ENCODE data around the gene RGS12. TPM values are rescaled to one million over a fixed set of nuclear protein-coding genes. Genes with fewer than 3 reads are reported as not detected.

The RGS12 gene
- total and polyA plus RNA-seq, 10 donors, result 7.5 to 36.2 (median 20.1) TPM

- Histone ChIP-seq H3K4me1 (no peaks in the 10 kb centered on the region), H3K9me3 (peaks cover 0 to 11% (median 7%) of the 10 kb centered on the region in 8 donors), H3K4me3 (no peak overlapping the region), H3K27me3 (replicated peaks in 1 of 7) (no peaks in the 10 kb centered on the region), H3K27ac (no peak overlapping the region), H3K36me3 (no peaks in the 10 kb centered on the region)
- intact Hi-C loops (cut with DNase I; ENCODE audit: low total_unique reads), result no loop called here
- 82 to 96% (median 89%) methylated on average over 14 of the region's 14 CpGs for WGBS, 5 donors
- no peak for TF ChIP-seq POLR2AphosphoS5 (IDR thresholded peaks at IDR 0.05)
- TF ChIP-seq CTCF (IDR thresholded peaks at IDR 0.05 in 8 of 11, conservative IDR thresholded peaks at IDR 0.05 in 3 of 11), result no peak
- no peak for TF ChIP-seq POLR2A (IDR thresholded peaks at IDR 0.05)
- DNase-seq, result no peak
Observed at GRCh38 chr4:3271131-3271530, 21.7 kb upstream of the RGS12 start.

- Histone ChIP-seq H3K4me1 (no peaks in the 10 kb centered on the region), H3K27ac (no peak overlapping the region), H3K4me3 (no peak overlapping the region), H3K27me3 (replicated peaks in 1 of 7) (no peaks in the 10 kb centered on the region), H3K36me3 (no peaks in the 10 kb centered on the region), H3K9me3 (peaks cover 0 to 23% (median 7%) of the 10 kb centered on the region in 8 donors)
- 77 to 89% (median 85%) methylated on average over 9 of the region's 9 CpGs for WGBS, 5 donors
- intact Hi-C loops (cut with DNase I; ENCODE audit: low total_unique reads), result no loop called here
- no peak for DNase-seq
- TF ChIP-seq POLR2AphosphoS5 (IDR thresholded peaks at IDR 0.05) (no peak), CTCF (IDR thresholded peaks at IDR 0.05 in 8 of 11, conservative IDR thresholded peaks at IDR 0.05 in 3 of 11) (no peak), POLR2A (IDR thresholded peaks at IDR 0.05) (no peak)
Observed at GRCh38 chr4:3276986-3277385, 15.8 kb upstream of the RGS12 start.

GRCh38 chr4:3280466-3280865 is 12.4 kb upstream of the RGS12 start:
- peaks cover 0 to 15% (median 0%) of the 10 kb centered on the region in 8 donors for H3K9me3 ChIP-seq
- peaks cover 0 to 6% (median 2%) of the 10 kb centered on the region in 6 donors for H3K4me1 ChIP-seq
- intact Hi-C loops (cut with DNase I; ENCODE audit: low total_unique reads), result loop anchor here (10.0 kb wide), 1 partner anchor 76 kb away; no protein-coding TSS in a partner anchor
- no peak for DNase-seq
- no peaks in the 10 kb centered on the region for H3K36me3 ChIP-seq
- H3K4me3 ChIP-seq, result no peak overlapping the region
- peaks cover 0 to 25% (median 0%) of the 10 kb centered on the region in 7 donors for H3K27me3 ChIP-seq (replicated peaks in 1 of 7)
- no peak for TF ChIP-seq CTCF (IDR thresholded peaks at IDR 0.05 in 8 of 11, conservative IDR thresholded peaks at IDR 0.05 in 3 of 11)
- TF ChIP-seq POLR2AphosphoS5 (IDR thresholded peaks at IDR 0.05), result no peak
- no peak for TF ChIP-seq POLR2A (IDR thresholded peaks at IDR 0.05)
- no peak overlapping the region for H3K27ac ChIP-seq
- WGBS, 5 donors, result 80 to 88% (median 86%) methylated on average over 3 of the region's 3 CpGs

- no peak for DNase-seq
- no peak for TF ChIP-seq CTCF (IDR thresholded peaks at IDR 0.05 in 8 of 11, conservative IDR thresholded peaks at IDR 0.05 in 3 of 11)
- TF ChIP-seq POLR2A (IDR thresholded peaks at IDR 0.05), result no peak
- no peak for TF ChIP-seq POLR2AphosphoS5 (IDR thresholded peaks at IDR 0.05)
- Histone ChIP-seq H3K4me1 (peaks cover 9 to 26% (median 20%) of the 10 kb centered on the region in 6 donors), H3K27ac (no peak overlapping the region), H3K27me3 (replicated peaks in 1 of 7) (peaks cover 0 to 48% (median 0%) of the 10 kb centered on the region in 7 donors), H3K4me3 (no peak overlapping the region), H3K9me3 (peaks cover 0 to 15% (median 0%) of the 10 kb centered on the region in 8 donors), H3K36me3 (no peaks in the 10 kb centered on the region)
- intact Hi-C loops (cut with DNase I; ENCODE audit: low total_unique reads), result loop anchor here (10.0 kb wide), 1 partner anchor 79 kb away; no protein-coding TSS in a partner anchor
- 76 to 91% (median 86%) methylated on average over 6 of the region's 6 CpGs for WGBS, 5 donors
Observed at GRCh38 chr4:3283483-3283882, 9.3 kb upstream of the RGS12 start.

Data from spleen (tissue), 11 donors.